ENCODE measurements around the gene WNT2B. TPM values are rescaled to one million over a fixed set of nuclear protein-coding genes. Genes with fewer than 3 reads are reported as not detected.

Gene WNT2B
- total and polyA plus RNA-seq, 2 of the 8 experiments (the other 6 are each of a cell fraction or from before 2014, with no cell fraction given), result 0.33 to 2.0 TPM

GRCh38 chr1:112516141-112516540 is 7.4 kb downstream of the WNT2B start (continued):
- TF ChIP-seq YY1 (IDR thresholded peaks at IDR 0.05; ENCODE audit: low read depth, low read length), result no peak
- TF ChIP-seq SAP30 (IDR thresholded peaks at IDR 0.05; ENCODE audit: insufficient read depth, insufficient replicate concordance, low read length), result no peak
- TF ChIP-seq, protein P1, sequence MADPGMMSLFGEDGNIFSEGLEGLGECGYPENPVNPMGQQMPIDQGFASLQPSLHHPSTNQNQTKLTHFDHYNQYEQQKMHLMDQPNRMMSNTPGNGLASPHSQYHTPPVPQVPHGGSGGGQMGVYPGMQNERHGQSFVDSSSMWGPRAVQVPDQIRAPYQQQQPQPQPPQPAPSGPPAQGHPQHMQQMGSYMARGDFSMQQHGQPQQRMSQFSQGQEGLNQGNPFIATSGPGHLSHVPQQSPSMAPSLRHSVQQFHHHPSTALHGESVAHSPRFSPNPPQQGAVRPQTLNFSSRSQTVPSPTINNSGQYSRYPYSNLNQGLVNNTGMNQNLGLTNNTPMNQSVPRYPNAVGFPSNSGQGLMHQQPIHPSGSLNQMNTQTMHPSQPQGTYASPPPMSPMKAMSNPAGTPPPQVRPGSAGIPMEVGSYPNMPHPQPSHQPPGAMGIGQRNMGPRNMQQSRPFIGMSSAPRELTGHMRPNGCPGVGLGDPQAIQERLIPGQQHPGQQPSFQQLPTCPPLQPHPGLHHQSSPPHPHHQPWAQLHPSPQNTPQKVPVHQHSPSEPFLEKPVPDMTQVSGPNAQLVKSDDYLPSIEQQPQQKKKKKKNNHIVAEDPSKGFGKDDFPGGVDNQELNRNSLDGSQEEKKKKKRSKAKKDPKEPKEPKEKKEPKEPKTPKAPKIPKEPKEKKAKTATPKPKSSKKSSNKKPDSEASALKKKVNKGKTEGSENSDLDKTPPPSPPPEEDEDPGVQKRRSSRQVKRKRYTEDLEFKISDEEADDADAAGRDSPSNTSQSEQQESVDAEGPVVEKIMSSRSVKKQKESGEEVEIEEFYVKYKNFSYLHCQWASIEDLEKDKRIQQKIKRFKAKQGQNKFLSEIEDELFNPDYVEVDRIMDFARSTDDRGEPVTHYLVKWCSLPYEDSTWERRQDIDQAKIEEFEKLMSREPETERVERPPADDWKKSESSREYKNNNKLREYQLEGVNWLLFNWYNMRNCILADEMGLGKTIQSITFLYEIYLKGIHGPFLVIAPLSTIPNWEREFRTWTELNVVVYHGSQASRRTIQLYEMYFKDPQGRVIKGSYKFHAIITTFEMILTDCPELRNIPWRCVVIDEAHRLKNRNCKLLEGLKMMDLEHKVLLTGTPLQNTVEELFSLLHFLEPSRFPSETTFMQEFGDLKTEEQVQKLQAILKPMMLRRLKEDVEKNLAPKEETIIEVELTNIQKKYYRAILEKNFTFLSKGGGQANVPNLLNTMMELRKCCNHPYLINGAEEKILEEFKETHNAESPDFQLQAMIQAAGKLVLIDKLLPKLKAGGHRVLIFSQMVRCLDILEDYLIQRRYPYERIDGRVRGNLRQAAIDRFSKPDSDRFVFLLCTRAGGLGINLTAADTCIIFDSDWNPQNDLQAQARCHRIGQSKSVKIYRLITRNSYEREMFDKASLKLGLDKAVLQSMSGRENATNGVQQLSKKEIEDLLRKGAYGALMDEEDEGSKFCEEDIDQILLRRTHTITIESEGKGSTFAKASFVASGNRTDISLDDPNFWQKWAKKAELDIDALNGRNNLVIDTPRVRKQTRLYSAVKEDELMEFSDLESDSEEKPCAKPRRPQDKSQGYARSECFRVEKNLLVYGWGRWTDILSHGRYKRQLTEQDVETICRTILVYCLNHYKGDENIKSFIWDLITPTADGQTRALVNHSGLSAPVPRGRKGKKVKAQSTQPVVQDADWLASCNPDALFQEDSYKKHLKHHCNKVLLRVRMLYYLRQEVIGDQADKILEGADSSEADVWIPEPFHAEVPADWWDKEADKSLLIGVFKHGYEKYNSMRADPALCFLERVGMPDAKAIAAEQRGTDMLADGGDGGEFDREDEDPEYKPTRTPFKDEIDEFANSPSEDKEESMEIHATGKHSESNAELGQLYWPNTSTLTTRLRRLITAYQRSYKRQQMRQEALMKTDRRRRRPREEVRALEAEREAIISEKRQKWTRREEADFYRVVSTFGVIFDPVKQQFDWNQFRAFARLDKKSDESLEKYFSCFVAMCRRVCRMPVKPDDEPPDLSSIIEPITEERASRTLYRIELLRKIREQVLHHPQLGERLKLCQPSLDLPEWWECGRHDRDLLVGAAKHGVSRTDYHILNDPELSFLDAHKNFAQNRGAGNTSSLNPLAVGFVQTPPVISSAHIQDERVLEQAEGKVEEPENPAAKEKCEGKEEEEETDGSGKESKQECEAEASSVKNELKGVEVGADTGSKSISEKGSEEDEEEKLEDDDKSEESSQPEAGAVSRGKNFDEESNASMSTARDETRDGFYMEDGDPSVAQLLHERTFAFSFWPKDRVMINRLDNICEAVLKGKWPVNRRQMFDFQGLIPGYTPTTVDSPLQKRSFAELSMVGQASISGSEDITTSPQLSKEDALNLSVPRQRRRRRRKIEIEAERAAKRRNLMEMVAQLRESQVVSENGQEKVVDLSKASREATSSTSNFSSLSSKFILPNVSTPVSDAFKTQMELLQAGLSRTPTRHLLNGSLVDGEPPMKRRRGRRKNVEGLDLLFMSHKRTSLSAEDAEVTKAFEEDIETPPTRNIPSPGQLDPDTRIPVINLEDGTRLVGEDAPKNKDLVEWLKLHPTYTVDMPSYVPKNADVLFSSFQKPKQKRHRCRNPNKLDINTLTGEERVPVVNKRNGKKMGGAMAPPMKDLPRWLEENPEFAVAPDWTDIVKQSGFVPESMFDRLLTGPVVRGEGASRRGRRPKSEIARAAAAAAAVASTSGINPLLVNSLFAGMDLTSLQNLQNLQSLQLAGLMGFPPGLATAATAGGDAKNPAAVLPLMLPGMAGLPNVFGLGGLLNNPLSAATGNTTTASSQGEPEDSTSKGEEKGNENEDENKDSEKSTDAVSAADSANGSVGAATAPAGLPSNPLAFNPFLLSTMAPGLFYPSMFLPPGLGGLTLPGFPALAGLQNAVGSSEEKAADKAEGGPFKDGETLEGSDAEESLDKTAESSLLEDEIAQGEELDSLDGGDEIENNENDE (IDR thresholded peaks at IDR 0.05; ENCODE audit: insufficient replicate concordance, low read length), result no peak
